ENCODE measurements around the gene GALNT15.
A peak's percentile ranks its signal among the peaks of the same experiment; 100 is the strongest.

The GALNT15 gene

DNA sequence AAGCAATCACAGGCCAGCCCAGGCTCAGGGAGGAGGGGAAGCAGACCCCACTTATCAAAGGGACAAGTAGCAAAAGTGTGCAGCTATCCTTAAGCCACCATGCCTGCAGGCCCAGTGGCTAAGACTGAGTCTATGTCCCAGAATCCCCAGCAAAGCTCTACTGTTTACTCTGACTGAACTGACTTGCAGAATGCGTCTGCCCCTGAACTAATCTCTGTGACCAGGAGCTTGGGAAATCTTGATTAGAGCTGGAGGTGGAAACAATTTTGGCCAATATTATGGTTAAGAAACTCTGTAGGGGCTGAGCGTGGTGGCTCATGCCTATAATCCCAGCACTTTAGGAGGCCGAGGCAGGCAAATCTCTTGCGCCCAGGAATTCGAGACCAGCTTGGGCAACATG, 67.7 kb downstream of the GALNT15 start:
- DNase-seq (ENCODE audit: insufficient read length, low spot score) (no peak), FAIRE-seq (no peak)
- TF ChIP-seq POLR2A (IDR thresholded peaks at IDR 0.05; ENCODE audit: low read depth, low read length) (no peak), PAX5 (IDR thresholded peaks at IDR 0.05; ENCODE audit: insufficient read depth, low read length, severe bottlenecking) (no peak), TAF1 (IDR thresholded peaks at IDR 0.05; ENCODE audit: low read depth, low read length) (no peak), POU2F2 (IDR thresholded peaks at IDR 0.05; ENCODE audit: low read depth, low read length) (no peak), SPI1 (IDR thresholded peaks at IDR 0.05; ENCODE audit: low read depth, low read length) (no peak), POLR2AphosphoS5 (IDR thresholded peaks at IDR 0.05; ENCODE audit: low read depth, low read length) (no peak)

DNA sequence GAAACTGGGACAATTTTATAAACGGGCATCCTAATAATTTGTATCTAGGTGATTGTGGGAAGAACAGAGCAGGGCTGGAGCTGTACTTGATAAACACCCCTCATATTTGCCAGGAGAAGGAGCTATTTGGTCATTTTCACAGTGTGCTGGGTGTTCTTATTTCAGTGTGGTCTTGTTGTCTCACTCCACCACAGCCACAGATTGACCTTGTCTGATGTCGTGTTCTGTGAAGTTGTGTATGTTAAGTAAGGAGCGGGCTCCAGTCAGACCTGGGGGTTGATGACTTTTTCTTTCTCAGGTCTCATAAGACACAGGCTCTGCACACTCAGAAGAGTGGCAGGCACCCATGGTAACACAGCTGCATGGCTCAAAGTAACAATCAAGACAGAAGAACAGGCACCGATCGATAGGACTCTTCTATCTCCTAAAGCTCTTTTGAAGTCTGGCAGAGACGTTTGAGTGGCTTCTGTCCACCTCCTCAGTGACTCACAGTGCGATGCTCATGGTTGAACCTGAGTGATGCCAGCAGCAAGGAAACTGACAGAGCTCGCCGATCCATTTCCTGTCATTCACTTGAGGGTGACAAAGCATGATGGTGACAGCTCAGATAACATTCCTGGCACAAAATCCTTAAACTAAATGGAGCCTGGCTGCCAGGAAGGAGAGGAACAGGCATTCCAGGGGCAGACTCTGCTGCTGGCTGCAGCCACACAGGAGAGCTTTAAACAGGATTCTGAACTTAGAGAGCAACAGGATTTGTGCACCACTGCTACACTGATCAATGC, 69.4 kb downstream of the GALNT15 start:
- DNase-seq (ENCODE audit: insufficient read length, low spot score) (no peak), FAIRE-seq (no peak)
- TF ChIP-seq POLR2AphosphoS5 (IDR thresholded peaks at IDR 0.05; ENCODE audit: low read depth, low read length), result no peak
- TF ChIP-seq SPI1 (IDR thresholded peaks at IDR 0.05; ENCODE audit: low read depth, low read length), result no peak
- no peak for TF ChIP-seq POLR2A (IDR thresholded peaks at IDR 0.05; ENCODE audit: low read depth, low read length)
- no peak for TF ChIP-seq PAX5 (IDR thresholded peaks at IDR 0.05; ENCODE audit: insufficient read depth, low read length, severe bottlenecking)
- no peak for TF ChIP-seq TAF1 (IDR thresholded peaks at IDR 0.05; ENCODE audit: low read depth, low read length)
- no peak for TF ChIP-seq POU2F2 (IDR thresholded peaks at IDR 0.05; ENCODE audit: low read depth, low read length)

DNA sequence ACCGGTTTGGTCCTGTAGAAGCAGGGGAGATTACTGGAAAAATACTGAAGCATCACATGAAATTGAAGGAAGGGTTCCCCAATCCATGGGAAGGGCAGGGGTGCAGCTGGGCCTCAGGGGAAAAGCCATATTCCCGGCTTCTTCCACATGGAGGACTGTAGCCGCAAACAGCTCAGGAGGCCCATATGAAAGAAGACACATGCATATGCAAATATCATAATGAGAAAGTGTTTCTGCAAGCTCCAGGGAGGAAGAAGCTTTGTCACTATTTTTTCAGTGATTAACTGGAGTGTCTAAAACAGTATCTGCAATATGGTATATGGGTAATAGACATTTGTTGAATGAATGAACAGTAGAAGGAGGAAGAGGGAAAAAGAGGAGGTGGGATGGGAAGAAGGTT, 71.1 kb downstream of the GALNT15 start:
- DNase-seq (ENCODE audit: insufficient read length, low spot score) (no peak), FAIRE-seq (no peak)
- TF ChIP-seq PAX5 (IDR thresholded peaks at IDR 0.05; ENCODE audit: insufficient read depth, low read length, severe bottlenecking) (no peak), POLR2A (IDR thresholded peaks at IDR 0.05; ENCODE audit: low read depth, low read length) (no peak), SPI1 (IDR thresholded peaks at IDR 0.05; ENCODE audit: low read depth, low read length) (no peak), POLR2AphosphoS5 (IDR thresholded peaks at IDR 0.05; ENCODE audit: low read depth, low read length) (no peak), POU2F2 (IDR thresholded peaks at IDR 0.05; ENCODE audit: low read depth, low read length) (peak; percentile 91; the same call in 1 of the 2 replicates)

DNA sequence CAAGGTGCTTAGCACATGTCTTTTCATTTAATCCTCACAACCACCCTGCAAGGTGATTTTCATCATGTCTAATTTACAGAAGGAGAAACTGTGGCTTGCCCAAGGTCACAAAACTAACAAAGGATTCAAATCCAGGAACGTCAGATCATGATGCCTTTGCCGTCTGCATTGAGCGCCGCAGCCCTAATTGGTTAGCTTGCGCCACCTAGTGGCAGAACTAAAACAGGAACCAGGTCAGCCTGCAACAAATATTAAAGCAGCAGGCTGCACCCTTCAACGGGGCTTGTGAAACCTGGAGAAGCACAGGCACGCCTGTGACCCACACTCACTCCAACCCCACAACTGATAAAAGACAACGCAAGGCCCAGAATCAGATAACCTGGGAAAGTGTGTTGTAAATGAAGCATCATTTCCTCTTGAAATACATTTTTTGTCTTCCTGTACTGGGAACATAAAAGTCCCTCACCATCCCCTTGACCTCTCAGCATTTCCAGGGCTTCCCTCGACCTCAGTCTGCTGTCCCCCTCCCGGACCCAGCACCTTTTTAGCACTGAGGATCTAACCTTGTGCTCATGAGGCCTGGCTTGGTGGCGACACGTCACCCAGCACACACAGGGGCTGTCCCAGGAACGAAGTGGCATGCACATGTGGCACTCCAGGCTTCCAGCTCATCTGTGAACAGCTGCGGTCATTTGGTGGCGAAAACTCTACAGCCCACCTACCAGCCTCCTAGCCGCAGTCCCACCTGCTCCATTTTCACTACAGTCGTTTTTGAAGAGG, 73.0 kb downstream of the GALNT15 start:
- FAIRE-seq, result peak; percentile 93
- peak; percentile 53 for DNase-seq (ENCODE audit: insufficient read length, low spot score)
- TF ChIP-seq PAX5 (IDR thresholded peaks at IDR 0.05; ENCODE audit: insufficient read depth, low read length, severe bottlenecking), result no peak
- peak; percentile 52 for TF ChIP-seq SPI1 (IDR thresholded peaks at IDR 0.05; ENCODE audit: low read depth, low read length)
- peak; percentile 32; the same call in 1 of the 2 replicates for TF ChIP-seq POU2F2 (IDR thresholded peaks at IDR 0.05; ENCODE audit: low read depth, low read length)

DNA sequence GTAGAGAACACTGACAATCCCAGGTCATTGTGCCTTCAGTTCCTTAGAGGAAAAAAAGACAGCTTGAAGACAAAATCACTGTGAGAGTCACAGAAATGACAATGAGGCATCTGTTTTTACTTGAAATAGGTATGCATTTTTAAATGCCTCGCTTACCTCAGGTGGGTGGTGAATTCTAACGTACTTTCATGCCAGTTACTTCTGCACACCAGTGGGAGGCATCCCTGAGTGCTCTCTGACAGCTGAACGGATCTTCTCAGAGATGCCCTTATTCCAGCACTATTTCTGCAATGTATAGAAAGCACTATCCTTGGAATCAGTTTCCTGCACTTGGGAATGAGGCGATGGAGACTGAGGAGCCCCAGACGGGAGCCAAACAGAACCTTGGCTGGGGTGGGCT, 74.1 kb downstream of the GALNT15 start:
- DNase-seq (ENCODE audit: insufficient read length, low spot score) (no peak), FAIRE-seq (no peak)
- no peak for TF ChIP-seq TAF1 (IDR thresholded peaks at IDR 0.05; ENCODE audit: low read depth, low read length)
- TF ChIP-seq POLR2A (IDR thresholded peaks at IDR 0.05; ENCODE audit: low read depth, low read length), result no peak
- no peak for TF ChIP-seq SPI1 (IDR thresholded peaks at IDR 0.05; ENCODE audit: low read depth, low read length)
- TF ChIP-seq PAX5 (IDR thresholded peaks at IDR 0.05; ENCODE audit: insufficient read depth, low read length, severe bottlenecking), result no peak
- no peak for TF ChIP-seq POU2F2 (IDR thresholded peaks at IDR 0.05; ENCODE audit: low read depth, low read length)
- no peak for TF ChIP-seq POLR2AphosphoS5 (IDR thresholded peaks at IDR 0.05; ENCODE audit: low read depth, low read length)

DNA sequence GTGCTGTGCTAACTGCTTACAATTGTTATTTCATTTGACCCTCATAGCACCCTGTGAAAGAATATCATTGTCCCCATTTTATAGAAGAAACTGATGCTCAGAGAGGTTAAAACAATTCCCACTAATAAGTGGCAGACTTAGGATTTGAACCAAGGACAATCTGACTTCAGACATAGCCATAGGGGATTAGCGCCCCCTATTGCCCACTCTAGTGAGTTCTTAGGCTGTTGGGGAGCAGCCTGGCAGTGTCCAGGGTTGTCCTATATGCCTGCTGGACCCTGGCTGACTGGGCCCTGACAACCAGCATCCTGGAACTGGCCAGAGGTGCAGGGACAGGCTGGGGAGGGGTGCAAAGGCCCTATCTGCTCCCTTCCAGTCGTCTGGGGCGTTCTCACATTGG, 74.9 kb downstream of the GALNT15 start:
- TF ChIP-seq POLR2A (IDR thresholded peaks at IDR 0.05; ENCODE audit: low read depth, low read length) (no peak), PAX5 (IDR thresholded peaks at IDR 0.05; ENCODE audit: insufficient read depth, low read length, severe bottlenecking) (no peak), POU2F2 (IDR thresholded peaks at IDR 0.05; ENCODE audit: low read depth, low read length) (no peak)
- DNase-seq (ENCODE audit: insufficient read length, low spot score), result no peak
- no peak for FAIRE-seq

DNA sequence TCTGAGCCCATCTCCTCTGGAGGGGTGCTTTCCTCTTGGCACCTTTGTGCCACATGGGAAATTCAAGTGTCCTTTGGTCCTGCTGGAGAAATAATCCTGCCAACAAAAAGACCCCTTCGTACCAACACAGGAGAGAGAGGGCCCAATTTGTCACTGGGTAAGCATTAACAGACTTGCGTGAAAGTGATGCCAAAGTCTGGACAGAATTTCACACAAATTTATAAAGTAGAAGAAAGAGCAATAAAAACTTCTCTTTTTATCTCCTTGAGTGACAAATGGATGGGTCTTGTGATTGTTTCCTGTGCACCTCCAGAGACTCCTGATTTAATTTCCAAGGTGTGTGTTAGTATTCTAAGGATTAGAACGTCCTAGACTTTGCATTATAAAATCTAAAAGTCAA, 75.4 kb downstream of the GALNT15 start:
- DNase-seq (ENCODE audit: insufficient read length, low spot score) (no peak), FAIRE-seq (no peak)
- TF ChIP-seq POU2F2 (IDR thresholded peaks at IDR 0.05; ENCODE audit: low read depth, low read length), result no peak
- no peak for TF ChIP-seq POLR2AphosphoS5 (IDR thresholded peaks at IDR 0.05; ENCODE audit: low read depth, low read length)
- no peak for TF ChIP-seq TAF1 (IDR thresholded peaks at IDR 0.05; ENCODE audit: low read depth, low read length)
- no peak for TF ChIP-seq PAX5 (IDR thresholded peaks at IDR 0.05; ENCODE audit: insufficient read depth, low read length, severe bottlenecking)
- no peak for TF ChIP-seq SPI1 (IDR thresholded peaks at IDR 0.05; ENCODE audit: low read depth, low read length)
- TF ChIP-seq POLR2A (IDR thresholded peaks at IDR 0.05; ENCODE audit: low read depth, low read length), result no peak

DNA sequence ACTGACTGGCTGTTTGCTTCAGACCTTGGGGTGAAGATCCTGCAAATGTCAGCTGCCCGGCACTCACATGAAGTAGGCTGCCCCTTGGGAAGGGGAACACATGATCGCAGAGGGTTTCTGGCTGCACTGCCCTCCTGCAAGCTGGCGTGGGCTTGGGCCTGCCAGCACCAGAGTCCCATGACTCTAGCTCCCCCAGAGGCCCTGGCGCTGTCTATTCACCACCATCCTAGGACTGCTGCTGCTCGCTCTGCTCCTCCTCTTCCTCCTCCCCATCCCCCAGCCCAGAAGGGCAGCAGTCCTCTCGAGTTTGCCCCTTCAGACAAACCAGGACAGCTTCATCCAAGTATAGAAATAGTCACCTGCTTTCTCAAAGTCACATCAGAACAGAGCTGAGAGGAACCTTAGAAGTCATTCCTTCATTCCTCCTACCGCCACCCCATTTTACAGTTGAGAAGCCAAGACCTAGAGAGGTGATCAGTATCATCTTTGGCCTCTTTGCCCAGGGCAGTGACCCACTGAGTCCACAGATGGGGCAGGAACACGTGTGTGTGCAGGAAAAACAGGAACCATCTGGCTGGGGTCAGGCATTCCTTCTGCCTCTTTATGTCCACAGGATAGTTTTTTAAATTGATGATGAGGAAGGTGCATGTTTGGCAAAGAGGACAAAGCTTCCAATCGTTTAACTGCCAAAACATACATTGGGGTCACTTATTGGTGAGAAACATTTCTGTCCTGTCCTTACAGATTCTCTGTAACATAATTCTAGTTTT, 77.0 kb downstream of the GALNT15 start:
- TF ChIP-seq SPI1 (IDR thresholded peaks at IDR 0.05; ENCODE audit: low read depth, low read length) (no peak), POLR2A (IDR thresholded peaks at IDR 0.05; ENCODE audit: low read depth, low read length) (no peak), POLR2AphosphoS5 (IDR thresholded peaks at IDR 0.05; ENCODE audit: low read depth, low read length) (no peak), PAX5 (IDR thresholded peaks at IDR 0.05; ENCODE audit: insufficient read depth, low read length, severe bottlenecking) (no peak), TAF1 (IDR thresholded peaks at IDR 0.05; ENCODE audit: low read depth, low read length) (no peak)
- DNase-seq (ENCODE audit: insufficient read length, low spot score) (no peak), FAIRE-seq (no peak)
